ENCODE data around the gene SCD5.

- TF ChIP-seq CTCF (IDR thresholded peaks at IDR 0.05; ENCODE audit: extremely low read depth in 1 of 2, insufficient read depth in 1 of 2, low read depth in 1 of 2, low read length in 2 of 2): no peak
- no peak for TF ChIP-seq MAX (IDR thresholded peaks at IDR 0.05; ENCODE audit: insufficient read depth, insufficient read length)
- TF ChIP-seq EZH2 (IDR thresholded peaks at IDR 0.05; ENCODE audit: borderline replicate concordance, low read depth, low read length, severe bottlenecking): no peak
- TF ChIP-seq POLR2A (IDR thresholded peaks at IDR 0.05; ENCODE audit: low read depth, low read length): no peak
- TF ChIP-seq GATA2 (IDR thresholded peaks at IDR 0.05; ENCODE audit: insufficient read depth, insufficient read length, low read depth, low read length): no peak
- no peak for TF ChIP-seq JUN (IDR thresholded peaks at IDR 0.05; ENCODE audit: borderline replicate concordance, insufficient read depth, insufficient read length, low read depth)
Measured at GRCh38 chr4:82728301-82728700, 70.3 kb downstream of the SCD5 start.

Measured in endothelial cell of umbilical vein (primary cell).